ENCODE data around the gene LPCAT3.

Gene LPCAT3

DNA sequence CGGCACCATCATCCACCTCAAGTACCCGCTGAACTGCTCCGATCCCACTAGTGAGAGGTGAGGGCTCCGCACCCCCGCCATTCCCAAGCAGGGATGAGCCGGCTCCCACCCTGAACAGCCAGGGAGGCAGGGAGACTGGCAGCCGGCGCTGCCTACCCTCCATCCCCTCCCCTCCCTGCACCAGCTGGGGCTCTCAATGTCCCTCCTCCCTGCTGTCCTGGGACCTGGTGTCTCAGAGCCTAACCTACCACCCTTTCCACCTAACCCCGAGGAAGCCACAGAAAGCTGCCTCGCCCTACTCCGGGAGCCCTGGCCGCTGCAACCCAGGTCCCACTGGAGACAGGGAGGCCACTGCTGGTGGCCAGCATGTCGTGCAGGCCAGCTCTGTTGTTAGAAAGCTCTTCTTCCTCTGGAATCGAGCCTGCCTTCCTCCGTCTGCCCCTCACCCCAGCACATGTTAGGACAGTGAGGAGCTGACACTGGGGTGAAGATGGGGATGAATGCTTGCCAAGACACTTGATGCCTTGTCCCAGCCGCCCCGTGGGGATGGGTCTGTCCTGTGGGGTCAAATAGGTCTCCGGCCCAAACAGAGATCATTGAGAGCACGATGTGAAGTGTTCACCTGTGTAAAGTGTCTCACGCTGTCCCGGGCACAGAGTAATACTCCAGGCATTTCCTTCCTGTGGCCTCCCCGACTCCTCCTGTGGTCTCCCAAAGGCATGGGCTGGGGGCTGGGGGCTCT is 66.0 kb downstream of the LPCAT3 start:
- FAIRE-seq = no peak

DNA sequence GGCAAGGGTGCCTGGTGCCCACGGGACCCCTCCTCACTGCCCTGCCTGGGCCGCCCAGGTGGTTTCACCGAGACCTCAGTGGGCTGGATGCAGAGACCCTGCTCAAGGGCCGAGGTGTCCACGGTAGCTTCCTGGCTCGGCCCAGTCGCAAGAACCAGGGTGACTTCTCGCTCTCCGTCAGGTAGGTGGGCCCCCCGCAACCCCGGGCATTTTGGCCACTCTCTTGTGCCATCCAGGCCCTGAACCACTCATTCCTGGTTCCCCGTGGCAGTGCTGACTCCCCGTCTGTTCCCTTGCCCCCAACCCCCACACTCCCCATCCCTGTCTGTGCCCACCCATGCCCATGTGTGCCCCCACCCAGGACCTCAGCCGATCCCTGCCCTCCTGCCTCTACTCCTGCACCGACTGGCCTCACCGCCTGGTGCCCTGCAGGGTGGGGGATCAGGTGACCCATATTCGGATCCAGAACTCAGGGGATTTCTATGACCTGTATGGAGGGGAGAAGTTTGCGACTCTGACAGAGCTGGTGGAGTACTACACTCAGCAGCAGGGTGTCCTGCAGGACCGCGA is 66.6 kb downstream of the LPCAT3 start:
- FAIRE-seq = no peak

- no peak for FAIRE-seq
These were observed 67.3 kb downstream of the LPCAT3 start, which contains the start of gene PTPN6 for GRCh38 chr12:6950811-6951540. Gene PTPN6 (plus strand): TSS chr12:6951356. CDS start chr12:6951513, 157 bp downstream.

GRCh38 chr12:6950401-6950801 is 67.9 kb downstream of the LPCAT3 start:
- no peak for FAIRE-seq

DNA sequence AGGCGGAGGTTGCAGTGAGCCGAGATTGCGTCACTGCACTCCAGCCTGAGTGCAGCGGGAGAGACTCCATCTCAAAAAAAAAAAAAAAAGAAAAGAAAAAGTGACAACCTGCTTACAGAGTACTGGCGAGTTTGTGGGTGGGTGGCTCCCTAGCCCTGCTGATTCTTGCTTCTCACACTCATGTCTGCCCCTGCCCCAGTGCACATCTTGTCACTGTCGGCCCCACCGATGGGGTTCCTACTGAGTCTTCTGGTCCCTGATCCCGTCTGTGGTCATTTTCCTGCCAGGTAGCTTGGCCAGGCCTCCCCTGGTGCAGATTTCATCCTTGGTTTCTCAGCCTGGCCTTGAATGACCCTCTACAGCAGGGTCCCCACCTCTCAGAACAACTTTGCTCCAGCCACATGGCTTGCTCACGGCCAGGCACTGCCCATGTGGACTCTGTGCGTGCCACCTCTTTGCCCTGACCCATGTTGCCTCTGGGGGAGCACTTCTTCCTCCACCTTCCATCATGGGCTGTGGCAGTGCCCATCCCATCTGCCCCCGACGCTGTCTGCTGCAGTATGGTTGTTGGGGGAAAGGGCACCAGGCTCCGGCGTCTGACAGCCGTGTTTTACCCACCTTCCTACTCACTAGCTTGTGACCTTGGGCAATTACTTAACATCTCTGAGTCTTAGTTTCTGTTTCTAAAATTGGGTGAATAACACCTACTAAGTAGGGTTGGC is 69.2 kb downstream of the LPCAT3 start:
- no peak for FAIRE-seq

DNA sequence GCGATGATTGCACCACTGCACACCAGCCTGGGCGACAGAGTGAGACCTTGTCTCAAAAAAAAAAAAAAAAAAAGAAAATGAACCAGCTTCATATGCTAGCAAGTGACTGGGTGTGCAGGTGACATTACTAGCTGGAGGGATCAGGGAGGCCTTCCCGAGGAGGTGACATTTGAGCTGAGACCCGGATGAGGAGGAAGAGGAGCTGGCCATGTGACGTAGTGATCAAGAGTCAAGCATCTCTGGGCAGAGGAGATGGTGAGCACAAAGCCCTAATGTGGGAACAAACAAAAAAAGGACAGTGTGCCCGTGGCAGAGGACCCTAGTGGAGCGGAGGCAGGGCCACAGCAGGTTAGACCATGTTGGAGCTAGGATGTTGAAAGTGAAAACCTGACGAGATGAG is 70.7 kb downstream of the LPCAT3 start:
- no peak for FAIRE-seq

DNA sequence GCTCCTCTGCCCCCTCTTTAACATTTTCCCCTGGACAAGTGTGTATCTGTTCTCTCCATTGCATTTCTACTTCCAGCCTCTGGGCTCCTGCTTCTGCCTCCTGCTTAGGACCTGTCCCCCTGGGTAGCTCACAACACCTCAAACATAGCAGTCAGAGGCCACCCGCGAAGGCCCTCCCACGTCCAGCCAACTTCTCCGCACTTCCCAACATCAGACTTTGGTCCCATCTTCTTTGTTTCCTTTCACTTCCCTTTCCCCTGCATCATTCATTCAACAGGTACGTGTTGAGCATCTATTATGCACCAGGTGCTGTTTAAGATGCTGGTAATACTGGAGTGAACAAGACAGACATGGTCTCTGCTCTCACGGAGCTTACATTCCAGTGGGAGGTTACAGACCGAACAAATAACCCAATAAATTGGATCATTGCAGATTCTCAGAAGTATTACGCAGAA is 71.3 kb downstream of the LPCAT3 start:
- FAIRE-seq = no peak

DNA sequence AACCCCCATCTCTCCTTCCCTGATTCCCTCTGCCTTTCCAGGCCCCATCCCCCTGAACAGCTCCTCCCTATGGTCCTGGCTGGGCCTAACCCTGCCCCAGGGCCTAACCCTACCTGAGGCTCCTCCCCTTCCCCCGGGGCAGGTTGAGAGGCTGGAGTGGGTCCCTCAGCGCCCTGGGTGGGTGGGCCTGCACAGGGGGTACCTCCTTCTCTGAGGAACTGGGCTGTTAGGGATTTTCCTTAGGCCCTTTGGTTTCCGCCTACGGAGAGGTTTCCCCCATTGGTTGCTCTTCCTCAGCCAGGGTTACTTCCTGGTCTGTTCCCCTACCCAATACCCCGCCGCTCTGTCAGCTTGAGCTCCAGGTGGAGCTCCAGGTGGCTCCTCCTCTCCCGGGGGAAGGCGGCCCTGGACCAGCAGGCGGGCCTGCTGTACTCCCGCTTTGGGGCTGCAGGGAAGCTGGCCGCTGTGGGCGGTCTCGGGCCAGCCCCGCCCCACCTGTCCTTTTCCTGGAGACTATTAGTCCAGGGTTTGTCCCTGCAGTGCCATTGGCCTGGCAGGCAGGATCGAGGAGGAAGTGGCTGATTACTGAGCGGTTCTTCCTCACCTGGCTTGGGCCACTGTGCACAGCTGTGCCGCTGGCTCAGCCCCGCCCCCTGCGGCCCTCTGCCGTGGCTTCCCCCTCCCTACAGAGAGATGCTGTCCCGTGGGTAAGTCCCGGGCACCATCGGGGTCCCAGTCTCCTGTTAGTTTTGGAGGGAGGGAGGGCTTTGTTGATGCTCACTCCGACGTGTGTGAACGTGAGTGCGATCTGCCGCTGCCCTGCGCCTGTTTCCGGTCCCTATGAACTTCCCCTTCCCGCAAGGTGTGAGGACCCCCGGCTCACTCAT is 72.0 kb downstream of the LPCAT3 start:
- no peak for FAIRE-seq

DNA sequence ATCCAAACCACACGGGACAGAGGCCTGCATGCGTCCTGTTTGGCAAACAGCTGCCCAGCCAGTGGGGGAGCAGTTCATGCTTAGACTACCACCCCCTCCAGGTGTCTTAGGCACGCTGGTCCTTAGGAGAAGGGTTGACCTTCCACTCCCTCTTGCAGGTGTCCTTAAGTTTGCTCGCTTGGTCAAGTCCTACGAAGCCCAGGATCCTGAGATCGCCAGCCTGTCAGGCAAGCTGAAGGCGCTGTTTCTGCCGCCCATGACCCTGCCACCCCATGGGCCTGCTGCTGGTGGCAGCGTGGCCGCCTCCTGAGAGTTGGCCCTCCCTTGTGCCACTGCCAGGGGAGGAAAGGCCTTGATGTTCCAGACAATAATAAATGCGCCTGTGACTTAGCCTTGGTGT is 72.7 kb downstream of the LPCAT3 start:
- FAIRE-seq = no peak

GRCh38 chr12:6944381-6945186 is 73.7 kb downstream of the LPCAT3 start:
- FAIRE-seq = peak; percentile 61

DNA sequence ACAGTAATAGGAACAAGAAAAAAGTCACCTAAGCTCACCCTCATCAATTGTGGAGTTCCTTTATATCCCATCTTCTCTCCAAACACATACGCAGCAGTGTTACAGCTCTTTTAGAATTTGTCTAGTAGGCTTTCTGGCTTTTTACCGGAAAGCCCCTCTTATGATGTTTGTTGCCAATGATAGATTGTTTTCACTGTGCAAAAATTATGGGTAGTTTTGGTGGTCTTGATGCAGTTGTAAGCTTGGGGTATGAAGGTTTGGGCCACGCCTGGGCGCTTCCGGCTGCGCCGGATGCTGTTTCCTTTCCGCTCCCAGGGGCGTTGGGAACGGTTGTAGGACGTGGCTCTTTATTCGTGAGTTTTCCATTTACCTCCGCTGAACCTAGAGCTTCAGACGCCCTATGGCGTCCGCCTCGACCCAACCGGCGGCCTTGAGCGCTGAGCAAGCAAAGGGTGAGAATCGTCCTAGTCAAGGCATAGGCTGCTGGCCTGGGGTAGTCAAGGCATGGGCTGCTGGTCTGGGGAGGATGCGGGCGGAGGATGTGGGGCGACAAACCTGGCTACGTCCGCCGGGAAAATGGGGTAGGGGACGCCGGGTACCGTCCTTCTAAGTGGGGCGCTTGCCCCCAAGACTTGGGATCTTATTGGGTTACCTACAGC is 74.4 kb downstream of the LPCAT3 start, which contains the start of the genes C12orf57 and RNU7-1:
TSS of gene C12orf57 (plus strand) at position 301 of the 659 bp plus-strand sequence. CDS start at position 401, 100 bp downstream.
TSS of gene RNU7-1 (plus strand) at position 95 of the 659 bp plus-strand sequence.
- FAIRE-seq = peak; percentile 90

GRCh38 chr12:6943389-6943721 is 74.9 kb downstream of the LPCAT3 start:
- FAIRE-seq = no peak

GRCh38 chr12:6942331-6942665 is 76.0 kb downstream of the LPCAT3 start:
- no peak for FAIRE-seq

DNA sequence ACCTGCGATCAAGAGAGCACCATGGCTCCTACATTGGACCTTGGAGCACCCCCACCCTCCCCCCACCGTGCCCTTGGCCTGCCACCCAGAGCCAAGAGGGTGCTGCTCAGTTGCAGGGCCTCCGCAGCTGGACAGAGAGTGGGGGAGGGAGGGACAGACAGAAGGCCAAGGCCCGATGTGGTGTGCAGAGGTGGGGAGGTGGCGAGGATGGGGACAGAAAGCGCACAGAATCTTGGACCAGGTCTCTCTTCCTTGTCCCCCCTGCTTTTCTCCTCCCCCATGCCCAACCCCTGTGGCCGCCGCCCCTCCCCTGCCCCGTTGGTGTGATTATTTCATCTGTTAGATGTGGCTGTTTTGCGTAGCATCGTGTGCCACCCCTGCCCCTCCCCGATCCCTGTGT is 76.5 kb downstream of the LPCAT3 start:
- FAIRE-seq = no peak

DNA sequence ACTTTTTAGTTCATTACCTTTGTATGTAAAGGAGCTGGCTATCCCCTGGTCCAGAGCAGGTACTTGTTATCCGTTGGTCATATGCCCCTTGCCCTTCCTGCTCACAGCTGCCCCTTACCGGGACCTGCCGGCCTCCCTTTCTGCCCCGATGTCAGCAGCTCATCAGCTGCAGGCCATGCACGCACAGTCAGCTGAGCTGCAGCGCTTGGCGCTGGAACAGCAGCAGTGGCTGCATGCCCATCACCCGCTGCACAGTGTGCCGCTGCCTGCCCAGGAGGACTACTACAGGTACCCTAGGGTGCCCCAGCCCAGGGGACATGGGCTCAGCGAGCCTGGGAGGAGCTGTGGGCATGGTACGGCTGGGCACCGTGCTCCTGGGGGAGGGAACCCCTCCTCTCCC is 77.0 kb downstream of the LPCAT3 start:
- FAIRE-seq = no peak

GRCh38 chr12:6939191-6939540 is 79.1 kb downstream of the LPCAT3 start:
- no peak for FAIRE-seq

- no peak for FAIRE-seq
These were observed 79.7 kb downstream of the LPCAT3 start for GRCh38 chr12:6938353-6939190.

GRCh38 chr12:6937481-6938352 is 80.6 kb downstream of the LPCAT3 start:
- peak; percentile 87 for FAIRE-seq

All from endometrium (tissue), 2 donors.